ENCODE data around the gene SIPA1L3.

DNA sequence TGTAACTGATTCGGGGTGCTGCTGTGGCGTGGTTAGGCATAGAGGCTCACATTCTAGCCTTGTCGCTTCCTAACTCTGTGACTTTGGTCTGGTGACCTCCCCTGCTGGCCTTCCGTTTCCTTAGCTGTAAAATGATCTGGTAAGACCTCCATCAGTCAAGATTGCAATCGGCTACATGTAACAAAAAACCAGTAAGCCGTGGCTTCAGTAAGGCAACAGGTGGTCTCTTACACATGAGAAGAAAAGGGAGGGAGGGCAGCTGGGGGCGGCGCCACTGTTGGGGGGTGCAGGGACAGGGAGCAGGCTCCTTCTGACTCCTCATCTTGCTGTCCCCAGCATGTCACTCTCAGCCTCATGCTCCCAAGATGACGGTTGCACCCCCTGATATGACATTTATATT lies 148.0 kb downstream of the SIPA1L3 start:
- TF ChIP-seq, protein P1, sequence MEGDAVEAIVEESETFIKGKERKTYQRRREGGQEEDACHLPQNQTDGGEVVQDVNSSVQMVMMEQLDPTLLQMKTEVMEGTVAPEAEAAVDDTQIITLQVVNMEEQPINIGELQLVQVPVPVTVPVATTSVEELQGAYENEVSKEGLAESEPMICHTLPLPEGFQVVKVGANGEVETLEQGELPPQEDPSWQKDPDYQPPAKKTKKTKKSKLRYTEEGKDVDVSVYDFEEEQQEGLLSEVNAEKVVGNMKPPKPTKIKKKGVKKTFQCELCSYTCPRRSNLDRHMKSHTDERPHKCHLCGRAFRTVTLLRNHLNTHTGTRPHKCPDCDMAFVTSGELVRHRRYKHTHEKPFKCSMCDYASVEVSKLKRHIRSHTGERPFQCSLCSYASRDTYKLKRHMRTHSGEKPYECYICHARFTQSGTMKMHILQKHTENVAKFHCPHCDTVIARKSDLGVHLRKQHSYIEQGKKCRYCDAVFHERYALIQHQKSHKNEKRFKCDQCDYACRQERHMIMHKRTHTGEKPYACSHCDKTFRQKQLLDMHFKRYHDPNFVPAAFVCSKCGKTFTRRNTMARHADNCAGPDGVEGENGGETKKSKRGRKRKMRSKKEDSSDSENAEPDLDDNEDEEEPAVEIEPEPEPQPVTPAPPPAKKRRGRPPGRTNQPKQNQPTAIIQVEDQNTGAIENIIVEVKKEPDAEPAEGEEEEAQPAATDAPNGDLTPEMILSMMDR (tag by site-specific recombination; IDR thresholded peaks at IDR 0.05): no peak
- no peak for TF ChIP-seq ZNF707 (tag by site-specific recombination; IDR thresholded peaks at IDR 0.05)
- no peak for TF ChIP-seq ZNF76 (tag by site-specific recombination; IDR thresholded peaks at IDR 0.05; ENCODE audit: borderline replicate concordance, low read depth)
- TF ChIP-seq ZNF391 (tag by site-specific recombination; IDR thresholded peaks at IDR 0.05; ENCODE audit: borderline replicate concordance, low read depth): no peak
- TF ChIP-seq ZNF776 (tag by site-specific recombination; IDR thresholded peaks at IDR 0.05; ENCODE audit: borderline replicate concordance): no peak
- TF ChIP-seq, protein P2, sequence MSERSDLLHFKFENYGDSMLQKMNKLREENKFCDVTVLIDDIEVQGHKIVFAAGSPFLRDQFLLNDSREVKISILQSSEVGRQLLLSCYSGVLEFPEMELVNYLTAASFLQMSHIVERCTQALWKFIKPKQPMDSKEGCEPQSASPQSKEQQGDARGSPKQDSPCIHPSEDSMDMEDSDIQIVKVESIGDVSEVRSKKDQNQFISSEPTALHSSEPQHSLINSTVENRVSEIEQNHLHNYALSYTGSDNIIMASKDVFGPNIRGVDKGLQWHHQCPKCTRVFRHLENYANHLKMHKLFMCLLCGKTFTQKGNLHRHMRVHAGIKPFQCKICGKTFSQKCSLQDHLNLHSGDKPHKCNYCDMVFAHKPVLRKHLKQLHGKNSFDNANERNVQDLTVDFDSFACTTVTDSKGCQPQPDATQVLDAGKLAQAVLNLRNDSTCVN (tag by site-specific recombination; optimal IDR thresholded peaks at IDR 0.05): no peak
- TF ChIP-seq, protein P3, sequence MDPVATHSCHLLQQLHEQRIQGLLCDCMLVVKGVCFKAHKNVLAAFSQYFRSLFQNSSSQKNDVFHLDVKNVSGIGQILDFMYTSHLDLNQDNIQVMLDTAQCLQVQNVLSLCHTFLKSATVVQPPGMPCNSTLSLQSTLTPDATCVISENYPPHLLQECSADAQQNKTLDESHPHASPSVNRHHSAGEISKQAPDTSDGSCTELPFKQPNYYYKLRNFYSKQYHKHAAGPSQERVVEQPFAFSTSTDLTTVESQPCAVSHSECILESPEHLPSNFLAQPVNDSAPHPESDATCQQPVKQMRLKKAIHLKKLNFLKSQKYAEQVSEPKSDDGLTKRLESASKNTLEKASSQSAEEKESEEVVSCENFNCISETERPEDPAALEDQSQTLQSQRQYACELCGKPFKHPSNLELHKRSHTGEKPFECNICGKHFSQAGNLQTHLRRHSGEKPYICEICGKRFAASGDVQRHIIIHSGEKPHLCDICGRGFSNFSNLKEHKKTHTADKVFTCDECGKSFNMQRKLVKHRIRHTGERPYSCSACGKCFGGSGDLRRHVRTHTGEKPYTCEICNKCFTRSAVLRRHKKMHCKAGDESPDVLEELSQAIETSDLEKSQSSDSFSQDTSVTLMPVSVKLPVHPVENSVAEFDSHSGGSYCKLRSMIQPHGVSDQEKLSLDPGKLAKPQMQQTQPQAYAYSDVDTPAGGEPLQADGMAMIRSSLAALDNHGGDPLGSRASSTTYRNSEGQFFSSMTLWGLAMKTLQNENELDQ (tag by site-specific recombination; IDR thresholded peaks at IDR 0.05; ENCODE audit: low read depth): no peak
- TF ChIP-seq FEZF1 (tag by site-specific recombination; IDR thresholded peaks at IDR 0.05): no peak
- TF ChIP-seq ZNF501 (tag by site-specific recombination; IDR thresholded peaks at IDR 0.05): no peak
- TF ChIP-seq KLF7 (tag by site-specific recombination; IDR thresholded peaks at IDR 0.05; ENCODE audit: borderline replicate concordance): no peak
